A673 (cell line): ENCODE results near the gene ME3. TPM values are rescaled to one million over a fixed set of nuclear protein-coding genes. Genes with fewer than 3 reads are reported as not detected.

ENCODE experiments used
- BruUV-seq: library from RNA; stranded (reverse); fragments of 400-500 nt; replicated peaks from 2 replicates; lab custom pipeline; 2021; lab: Mats Ljungman, UMichigan
- CTCF ChIA-PET: fragments of 300-600 bp; sonication (Branson Sonifier 250); formaldehyde crosslinking; loops from one replicate; lab custom pipeline; 2022; ENCODE audit warnings: antibody characterized with exemption; lab: Charles Lee
- POLR2A ChIA-PET: fragments of 300-600 bp; sonication (Branson Sonifier 250); formaldehyde crosslinking; loops from one replicate; lab custom pipeline; 2022; ENCODE audit warnings: antibody characterized with exemption; ENCODE audit not compliant: low non-redundant PET; lab: Charles Lee
- DNase-seq: peaks from one replicate; pipeline ENCODE4 v3.0.0-alpha.2; 2015; ENCODE audit warnings: low spot score
- H3K27ac ChIP-seq: fragments of 200-600 bp; sonication (generic); 2 replicates; pipeline ENCODE4 v1.5.1; 2016; ENCODE audit warnings: mixed run types, low read depth, mild to moderate bottlenecking, mixed read lengths, antibody characterized with exemption, low read length; ENCODE audit not compliant: poor library complexity, severe bottlenecking
- H3K27me3 ChIP-seq: fragments of 200-600 bp; sonication (generic); replicated peaks from 2 replicates; pipeline ENCODE4 v1.6.1; 2017; ENCODE audit warnings: mixed run types, low read depth, mild to moderate bottlenecking, mixed read lengths, antibody characterized with exemption, low read length; ENCODE audit not compliant: insufficient read depth, poor library complexity
- H3K36me3 ChIP-seq: fragments of 200-600 bp; sonication (generic); 2 replicates; pipeline ENCODE4 v1.6.1; 2016; ENCODE audit warnings: mixed run types, mild to moderate bottlenecking, mixed read lengths, antibody characterized with exemption, low read length; ENCODE audit not compliant: insufficient read depth, poor library complexity, severe bottlenecking
- H3K4me1 ChIP-seq: fragments of 200-600 bp; sonication (generic); 2 replicates; pipeline ENCODE4 v1.6.1; 2017; ENCODE audit warnings: mixed run types, mild to moderate bottlenecking, mixed read lengths, antibody characterized with exemption, low read length; ENCODE audit not compliant: insufficient read depth, poor library complexity, severe bottlenecking
- H3K4me3 ChIP-seq: fragments of 200-600 bp; sonication (generic); 2 replicates; pipeline ENCODE4 v1.5.1; 2016; ENCODE audit warnings: low read depth, mixed run types, mild to moderate bottlenecking, mixed read lengths, low read length; ENCODE audit not compliant: poor library complexity, severe bottlenecking
- H3K9me3 ChIP-seq: fragments of 200-600 bp; sonication (generic); 2 replicates; pipeline ENCODE4 v1.6.1; 2016; ENCODE audit warnings: mixed run types, low read depth, mild to moderate bottlenecking, mixed read lengths, antibody characterized with exemption, low read length; ENCODE audit not compliant: poor library complexity, severe bottlenecking
- EZH2 ChIP-seq: fragments of 200-600 bp; sonication (generic); IDR thresholded peaks from 2 replicates; pipeline ENCODE4 v1.6.1; 2017; ENCODE audit warnings: borderline replicate concordance, low read depth, mild to moderate bottlenecking, mixed read lengths, antibody characterized with exemption, low read length; ENCODE audit not compliant: poor library complexity, severe bottlenecking
- intact Hi-C: fragments of 100-400 bp; cut with micrococcal nuclease; formaldehyde crosslinking; loops from one replicate; pipeline ENCODE4 v1.10.0; 2022; ENCODE audit not compliant: unreplicated experiment
- total RNA-seq: library from RNA; stranded (reverse); gene quantifications from 2 replicates; pipeline ENCODE4 v1.2.3, GENCODE V29; 2021
- TF ChIP-seq, protein P1 (sequence below): fragments of 300-800, 200-600 bp; sonication (generic); conservative IDR thresholded peaks from 2 replicates; pipeline ENCODE4 v1.5.1; 2017; ENCODE audit warnings: low read depth, mild to moderate bottlenecking, antibody characterized with exemption, low read length, moderate library complexity, mixed read lengths

Gene ME3
- total RNA-seq, 1 experiment from 2014 or later: 7.6 TPM

DNA sequence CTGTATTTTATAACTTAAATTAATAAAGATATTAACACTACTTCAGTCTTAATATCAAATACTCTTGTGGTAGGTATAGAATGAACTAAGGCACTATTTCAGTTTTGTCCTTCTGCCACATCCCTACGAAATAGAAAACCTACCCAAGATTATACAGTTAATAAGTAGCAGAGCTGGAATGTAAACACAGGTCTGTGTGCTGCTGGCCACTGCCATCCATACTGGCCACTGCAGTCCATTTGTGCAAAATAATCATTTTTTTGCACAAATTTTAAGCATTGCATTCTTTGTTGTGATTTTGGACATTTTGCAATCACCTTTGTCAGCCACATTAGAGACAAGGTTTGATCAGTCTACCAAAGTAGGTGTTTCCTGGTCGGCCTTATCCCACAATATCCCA is 91.9 kb downstream of the ME3 start:
- intact Hi-C loops: no loop called here
- no peak overlapping the region for H3K27ac ChIP-seq
- H3K27me3 ChIP-seq: no peaks in the 10 kb centered on the region
- no peaks in the 10 kb centered on the region for H3K9me3 ChIP-seq
- POLR2A ChIA-PET: no interaction called here
- H3K4me1 ChIP-seq: peaks cover 19% of the 10 kb centered on the region
- no TSS peak for BruUV-seq
- H3K36me3 ChIP-seq: no peaks in the 10 kb centered on the region
- TF ChIP-seq EZH2: no peak
- TF ChIP-seq, protein P1, sequence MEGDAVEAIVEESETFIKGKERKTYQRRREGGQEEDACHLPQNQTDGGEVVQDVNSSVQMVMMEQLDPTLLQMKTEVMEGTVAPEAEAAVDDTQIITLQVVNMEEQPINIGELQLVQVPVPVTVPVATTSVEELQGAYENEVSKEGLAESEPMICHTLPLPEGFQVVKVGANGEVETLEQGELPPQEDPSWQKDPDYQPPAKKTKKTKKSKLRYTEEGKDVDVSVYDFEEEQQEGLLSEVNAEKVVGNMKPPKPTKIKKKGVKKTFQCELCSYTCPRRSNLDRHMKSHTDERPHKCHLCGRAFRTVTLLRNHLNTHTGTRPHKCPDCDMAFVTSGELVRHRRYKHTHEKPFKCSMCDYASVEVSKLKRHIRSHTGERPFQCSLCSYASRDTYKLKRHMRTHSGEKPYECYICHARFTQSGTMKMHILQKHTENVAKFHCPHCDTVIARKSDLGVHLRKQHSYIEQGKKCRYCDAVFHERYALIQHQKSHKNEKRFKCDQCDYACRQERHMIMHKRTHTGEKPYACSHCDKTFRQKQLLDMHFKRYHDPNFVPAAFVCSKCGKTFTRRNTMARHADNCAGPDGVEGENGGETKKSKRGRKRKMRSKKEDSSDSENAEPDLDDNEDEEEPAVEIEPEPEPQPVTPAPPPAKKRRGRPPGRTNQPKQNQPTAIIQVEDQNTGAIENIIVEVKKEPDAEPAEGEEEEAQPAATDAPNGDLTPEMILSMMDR: no peak
- CTCF ChIA-PET: no interaction called here
- no peak for DNase-seq
- H3K4me3 ChIP-seq: no peak overlapping the region

DNA sequence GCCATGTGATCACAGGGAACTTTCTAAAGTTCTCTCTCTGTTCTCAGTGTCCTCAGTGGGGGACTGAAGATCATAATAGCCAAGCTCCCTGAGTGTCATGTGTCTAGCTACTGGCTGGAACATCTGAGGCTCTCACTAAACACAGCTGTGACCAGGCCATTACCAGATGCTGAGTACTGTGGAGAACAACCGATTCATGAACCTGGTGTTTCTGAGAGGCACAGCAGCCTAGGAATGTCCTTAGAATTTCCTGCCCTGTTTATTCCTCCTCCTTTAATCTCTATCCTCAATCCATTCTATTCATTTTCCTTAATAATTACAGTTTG is 93.0 kb downstream of the ME3 start:
- H3K36me3 ChIP-seq: no peaks in the 10 kb centered on the region
- H3K27ac ChIP-seq: no peak overlapping the region
- TF ChIP-seq, protein P1: no peak
- TF ChIP-seq EZH2: no peak
- H3K4me3 ChIP-seq: no peak overlapping the region
- H3K4me1 ChIP-seq: peaks cover 19% of the 10 kb centered on the region
- no peaks in the 10 kb centered on the region for H3K9me3 ChIP-seq
- ChIA-PET CTCF (no interaction called here), POLR2A (no interaction called here)
- no TSS peak for BruUV-seq
- intact Hi-C loops: no loop called here
- DNase-seq: no peak
- no peaks in the 10 kb centered on the region for H3K27me3 ChIP-seq

DNA sequence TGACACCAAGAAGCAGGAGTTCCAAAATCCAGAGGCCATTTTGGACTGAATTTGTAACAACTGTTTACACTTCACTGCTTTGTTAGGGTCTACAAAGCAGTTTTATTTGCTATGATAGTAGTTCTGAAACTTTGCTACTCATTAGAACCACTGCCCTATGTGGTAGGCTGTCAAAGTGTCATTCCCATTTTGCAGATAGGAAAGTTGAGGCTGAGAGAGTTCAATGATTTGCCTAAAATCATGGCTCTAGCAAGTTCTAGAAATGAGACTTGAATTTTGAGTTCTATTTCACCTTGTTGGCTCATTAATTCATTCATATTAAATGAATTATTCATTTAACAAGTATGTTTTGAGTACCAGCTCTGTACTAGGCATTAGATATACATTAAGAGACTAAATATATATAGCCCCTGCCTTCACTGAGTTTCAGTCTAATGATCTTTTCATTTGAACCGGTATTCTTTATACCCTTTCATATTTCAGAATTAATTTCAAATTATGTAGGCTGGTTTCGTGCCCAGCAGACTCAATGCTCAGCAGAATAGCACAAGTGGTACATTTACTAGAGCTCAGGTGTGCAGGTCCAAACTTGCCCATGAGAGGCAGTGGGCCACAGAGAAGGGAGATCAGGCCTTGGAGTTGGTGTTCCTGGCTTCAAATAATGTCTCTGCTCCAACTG is 93.5 kb downstream of the ME3 start:
- DNase-seq: no peak
- ChIA-PET POLR2A (no interaction called here), CTCF (no interaction called here)
- intact Hi-C loops: no loop called here
- no TSS peak for BruUV-seq
- peaks cover 19% of the 10 kb centered on the region for H3K4me1 ChIP-seq
- H3K4me3 ChIP-seq: no peak overlapping the region
- H3K27me3 ChIP-seq: no peaks in the 10 kb centered on the region
- TF ChIP-seq, protein P1: no peak
- no peak for TF ChIP-seq EZH2
- no peaks in the 10 kb centered on the region for H3K36me3 ChIP-seq
- H3K27ac ChIP-seq: no peak overlapping the region
- no peaks in the 10 kb centered on the region for H3K9me3 ChIP-seq
